ENCODE data around the gene RPL13. TPM values are rescaled to one million over a fixed set of nuclear protein-coding genes. Genes with fewer than 3 reads are reported as not detected.

The RPL13 gene
- total RNA-seq, 6 experiments from 2014 or later, result 684 to 2,810 (median 731) TPM

DNA sequence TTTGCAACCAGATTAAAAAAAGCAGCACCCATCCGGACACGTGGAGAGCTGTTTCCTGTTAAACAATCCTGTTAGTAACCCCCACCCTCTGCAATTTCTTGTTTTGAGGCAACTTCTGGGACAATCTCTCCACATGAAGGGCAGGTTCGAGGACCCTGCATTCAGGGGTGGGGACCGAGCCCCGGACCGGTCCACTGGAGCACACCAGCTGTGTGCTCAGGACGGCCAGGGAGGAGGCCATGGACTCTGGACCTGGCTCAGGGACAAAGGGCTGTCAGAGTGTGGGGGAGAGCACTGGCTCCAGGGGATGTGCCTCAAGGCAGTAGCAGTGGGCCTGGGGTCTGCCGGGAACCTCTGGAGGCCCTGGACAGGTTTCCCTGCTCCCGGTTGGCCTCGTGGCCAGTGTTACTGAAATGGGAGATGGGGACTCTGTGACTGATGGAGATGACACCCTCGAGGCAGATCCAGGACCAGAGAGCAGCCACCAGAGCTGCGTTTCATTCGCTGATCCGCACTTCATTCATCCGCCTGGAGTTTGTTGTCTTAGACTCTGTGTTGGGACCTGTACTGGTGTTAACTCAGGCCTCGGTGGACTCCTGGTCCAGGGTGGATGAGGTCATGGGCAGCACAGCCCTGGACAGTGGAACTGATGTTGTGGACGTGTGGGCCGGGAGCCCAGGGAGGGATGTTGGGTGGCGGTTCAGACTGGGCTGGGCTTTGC is 12.2 kb downstream of the RPL13 start:
- peaks cover 0 to 10% (median 0%) of the 10 kb centered on the region in 4 donors for H3K4me1 ChIP-seq
- TF ChIP-seq POLR2A (IDR thresholded peaks at IDR 0.05) (no peak), CTCF (IDR thresholded peaks at IDR 0.05) (no peak)
- H3K27ac ChIP-seq, result no peak overlapping the region
- no peaks in the 10 kb centered on the region for H3K27me3 ChIP-seq
- no peak overlapping the region for H3K4me3 ChIP-seq
- intact Hi-C loops (cut with DNase I), result no loop called here
- 34% methylated on average over 7 of the region's 19 CpGs for WGBS (ENCODE audit: insufficient coverage, low coverage, low lambda C conversion rate, missing lambda C conversion rate)
- no peaks in the 10 kb centered on the region for H3K9me3 ChIP-seq
- ATAC-seq, result peak; percentile 42 to 64 (median 58)
- no peaks in the 10 kb centered on the region for H3K36me3 ChIP-seq
- no peak for DNase-seq

- intact Hi-C loops (cut with DNase I), result no loop called here
- H3K27me3 ChIP-seq, result no peaks in the 10 kb centered on the region
- no peak for DNase-seq
- H3K9me3 ChIP-seq, result no peaks in the 10 kb centered on the region
- no peak for ATAC-seq
- no peaks in the 10 kb centered on the region for H3K36me3 ChIP-seq
- no peak overlapping the region for H3K4me3 ChIP-seq
- H3K27ac ChIP-seq, result no peak overlapping the region
- H3K4me1 ChIP-seq, result peaks cover 0 to 10% (median 0%) of the 10 kb centered on the region in 4 donors
- WGBS (ENCODE audit: insufficient coverage, low coverage, low lambda C conversion rate, missing lambda C conversion rate), result 72% methylated on average over 6 of the region's 31 CpGs
- TF ChIP-seq POLR2A (IDR thresholded peaks at IDR 0.05), result no peak
- TF ChIP-seq CTCF (IDR thresholded peaks at IDR 0.05), result no peak
Observed at GRCh38 chr16:89573826-89574680, 13.6 kb downstream of the RPL13 start.

GRCh38 chr16:89574681-89575246 is 14.3 kb downstream of the RPL13 start:
- H3K36me3 ChIP-seq, result no peaks in the 10 kb centered on the region
- no peak overlapping the region for H3K27ac ChIP-seq
- TF ChIP-seq POLR2A (IDR thresholded peaks at IDR 0.05) (no peak), CTCF (IDR thresholded peaks at IDR 0.05) (peak; percentile 32 to 51 (median 44))
- 16% methylated on average over 36 of the region's 55 CpGs for WGBS (ENCODE audit: insufficient coverage, low coverage, low lambda C conversion rate, missing lambda C conversion rate)
- no peaks in the 10 kb centered on the region for H3K27me3 ChIP-seq
- no peaks in the 10 kb centered on the region for H3K9me3 ChIP-seq
- DNase-seq (peak in 1 of 3 donors; percentile 57), ATAC-seq (peak; percentile 42 to 66 (median 51))
- H3K4me3 ChIP-seq, result no peak overlapping the region
- intact Hi-C loops (cut with DNase I), result no loop called here
- H3K4me1 ChIP-seq, result peaks cover 0 to 10% (median 0%) of the 10 kb centered on the region in 4 donors

GRCh38 chr16:89575247-89576152 is 15.0 kb downstream of the RPL13 start, which contains the start of gene CPNE7:
Gene CPNE7 (plus strand): TSS chr16:89575758. CDS start chr16:89575898, 140 bp downstream.
- Histone ChIP-seq H3K27ac (no peak within 1 kb of the TSS), H3K36me3 (no peaks in the 10 kb centered on the region), H3K27me3 (no peaks in the 10 kb centered on the region), H3K9me3 (no peaks in the 10 kb centered on the region), H3K4me3 (no peak within 1 kb of the TSS), H3K4me1 (peaks cover 0 to 10% (median 0%) of the 10 kb centered on the region in 4 donors)
- WGBS (ENCODE audit: insufficient coverage, low coverage, low lambda C conversion rate, missing lambda C conversion rate), result no CpG with 5 or more reads among the region's 103 CpGs
- no peak for DNase-seq
- intact Hi-C loops (cut with DNase I), result no loop called here
- ATAC-seq, result no peak
- TF ChIP-seq POLR2A (IDR thresholded peaks at IDR 0.05) (no peak), CTCF (IDR thresholded peaks at IDR 0.05) (no peak)

All from right lobe of liver (tissue), 6 donors.